Osteoblast (primary cell): ENCODE results near the gene SOBP. TPM values are rescaled to one million over a fixed set of nuclear protein-coding genes. Genes with fewer than 3 reads are reported as not detected.

Source experiments
- DNase-seq: peaks from one replicate; pipeline ENCODE4 v3.0.0; 2011; ENCODE audit warnings: low spot score, mixed read lengths; ENCODE audit not compliant: insufficient read length; ENCODE audit errors: missing footprints
- H2AFZ ChIP-seq: 2 replicates; pipeline ENCODE4 v1.6.0; 2011; ENCODE audit warnings: mild to moderate bottlenecking, low read length
- H3K27ac ChIP-seq: 2 replicates; pipeline ENCODE4 v1.5.1; 2011; ENCODE audit warnings: mild to moderate bottlenecking, low read depth, low read length, moderate library complexity
- H3K27me3 ChIP-seq: 2 replicates; pipeline ENCODE4 v1.6.0; 2012; ENCODE audit warnings: mild to moderate bottlenecking, control low read depth, inconsistent platforms, low read length, moderate library complexity; ENCODE audit not compliant: insufficient read depth
- H3K36me3 ChIP-seq: 2 replicates; pipeline ENCODE4 v1.5.1; 2011; ENCODE audit warnings: mild to moderate bottlenecking, low read length, control low read depth, moderate library complexity; ENCODE audit not compliant: insufficient read depth
- H3K4me1 ChIP-seq: 2 replicates; pipeline ENCODE4 v1.5.1; 2011; ENCODE audit warnings: mild to moderate bottlenecking, low read length, control low read depth, moderate library complexity; ENCODE audit not compliant: insufficient read depth
- H3K4me2 ChIP-seq: 2 replicates; pipeline ENCODE4 v1.6.0; 2011; ENCODE audit warnings: mild to moderate bottlenecking, low read length; ENCODE audit not compliant: insufficient read depth
- H3K4me3 ChIP-seq: fragments of 200-600 bp; sonication (generic); 3 replicates; pipeline ENCODE4 v1.5.1; 2012; ENCODE audit warnings: mild to moderate bottlenecking, low read length, inconsistent platforms; ENCODE audit not compliant: insufficient read depth
- H3K79me2 ChIP-seq: 2 replicates; pipeline ENCODE4 v1.6.0; 2012; ENCODE audit warnings: mild to moderate bottlenecking, low read length, control low read depth, inconsistent platforms; ENCODE audit not compliant: insufficient read depth
- H3K9me3 ChIP-seq: 2 replicates; pipeline ENCODE4 v1.5.1; 2011; ENCODE audit warnings: low read depth, low read length, control low read depth
- H4K20me1 ChIP-seq: 2 replicates; pipeline ENCODE4 v1.6.0; 2012; ENCODE audit warnings: mild to moderate bottlenecking, low read length, control low read depth; ENCODE audit not compliant: insufficient read depth
- total RNA-seq: library from RNA; depleted of rRNA; stranded (reverse); fragments of >200 nt; gene quantifications from 2 replicates; pipeline ENCODE4 v1.2.3, GENCODE V29; 2012
- TF ChIP-seq, protein P1 (sequence below): IDR thresholded peaks from 2 replicates; pipeline ENCODE4 v1.5.1; 2011; ENCODE audit warnings: mild to moderate bottlenecking, low read depth, low read length, moderate library complexity; ENCODE audit errors: extremely low read depth

Gene SOBP
- total RNA-seq, 1 donor, result 3.6 TPM

DNA sequence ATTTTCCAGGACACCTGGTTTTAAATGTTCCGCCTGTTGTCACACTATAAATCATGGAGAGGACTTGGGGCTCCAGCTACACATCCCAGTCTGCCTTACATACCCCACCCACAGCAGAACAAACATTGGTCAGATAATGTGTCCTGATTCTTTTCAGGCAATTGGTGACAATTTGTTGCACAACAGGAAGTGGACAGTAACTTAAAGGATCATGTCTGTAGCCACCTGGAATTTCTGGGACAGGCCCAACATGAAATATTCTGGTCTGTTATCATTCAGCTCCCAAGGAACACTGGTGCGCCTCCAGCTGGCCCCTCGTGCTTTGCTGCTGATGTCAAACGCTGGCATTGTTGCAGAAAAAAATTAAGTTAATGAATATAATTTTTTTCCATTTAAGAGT lies 117.2 kb downstream of the SOBP start:
- H3K36me3 ChIP-seq, result no peaks in the 10 kb centered on the region
- no peak overlapping the region for H2AFZ ChIP-seq
- H3K27ac ChIP-seq, result no peak overlapping the region
- no peaks in the 10 kb centered on the region for H3K79me2 ChIP-seq
- no peaks in the 10 kb centered on the region for H3K9me3 ChIP-seq
- no peak for DNase-seq
- H3K27me3 ChIP-seq, result no peaks in the 10 kb centered on the region
- no peaks in the 10 kb centered on the region for H3K4me1 ChIP-seq
- H4K20me1 ChIP-seq, result no peaks in the 10 kb centered on the region
- TF ChIP-seq, protein P1, sequence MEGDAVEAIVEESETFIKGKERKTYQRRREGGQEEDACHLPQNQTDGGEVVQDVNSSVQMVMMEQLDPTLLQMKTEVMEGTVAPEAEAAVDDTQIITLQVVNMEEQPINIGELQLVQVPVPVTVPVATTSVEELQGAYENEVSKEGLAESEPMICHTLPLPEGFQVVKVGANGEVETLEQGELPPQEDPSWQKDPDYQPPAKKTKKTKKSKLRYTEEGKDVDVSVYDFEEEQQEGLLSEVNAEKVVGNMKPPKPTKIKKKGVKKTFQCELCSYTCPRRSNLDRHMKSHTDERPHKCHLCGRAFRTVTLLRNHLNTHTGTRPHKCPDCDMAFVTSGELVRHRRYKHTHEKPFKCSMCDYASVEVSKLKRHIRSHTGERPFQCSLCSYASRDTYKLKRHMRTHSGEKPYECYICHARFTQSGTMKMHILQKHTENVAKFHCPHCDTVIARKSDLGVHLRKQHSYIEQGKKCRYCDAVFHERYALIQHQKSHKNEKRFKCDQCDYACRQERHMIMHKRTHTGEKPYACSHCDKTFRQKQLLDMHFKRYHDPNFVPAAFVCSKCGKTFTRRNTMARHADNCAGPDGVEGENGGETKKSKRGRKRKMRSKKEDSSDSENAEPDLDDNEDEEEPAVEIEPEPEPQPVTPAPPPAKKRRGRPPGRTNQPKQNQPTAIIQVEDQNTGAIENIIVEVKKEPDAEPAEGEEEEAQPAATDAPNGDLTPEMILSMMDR, result no peak
- H3K4me2 ChIP-seq, result no peak overlapping the region
- H3K4me3 ChIP-seq, result no peak overlapping the region

DNA sequence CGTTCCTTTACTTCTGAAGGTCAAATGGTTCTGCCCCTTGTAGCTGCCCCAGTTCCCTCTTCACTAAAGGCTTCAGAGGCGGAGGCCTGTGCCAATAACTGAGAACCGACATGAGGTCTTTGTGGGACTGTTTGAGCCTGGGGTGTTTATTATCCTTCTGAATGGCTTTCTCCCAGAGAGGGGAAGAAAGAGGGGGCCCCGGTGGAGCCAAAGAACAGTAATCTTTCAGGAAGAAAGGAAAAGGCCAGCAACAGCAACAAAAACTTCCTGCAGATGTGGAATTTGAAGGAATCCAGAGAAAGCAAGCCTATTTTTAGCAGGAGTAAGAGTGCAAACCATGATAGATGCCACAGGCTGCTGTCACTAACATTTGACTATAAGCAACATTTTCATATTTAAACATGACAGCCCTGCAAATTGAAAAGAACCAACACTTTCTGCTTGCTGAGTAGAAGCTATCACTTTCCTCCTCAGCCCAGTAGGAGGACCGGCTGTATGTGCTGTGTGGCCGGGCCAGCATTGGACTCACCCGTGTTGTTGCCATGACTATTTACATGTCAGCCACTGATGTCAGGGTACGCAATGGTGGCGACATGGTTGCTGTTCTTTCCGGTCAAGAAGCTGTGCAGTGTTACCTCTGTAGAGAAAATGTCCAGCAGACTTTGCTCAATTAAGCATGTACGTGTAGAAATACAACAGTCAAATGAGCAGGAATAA lies 121.3 kb downstream of the SOBP start:
- Histone ChIP-seq H3K4me1 (no peaks in the 10 kb centered on the region), H4K20me1 (no peaks in the 10 kb centered on the region), H3K4me2 (no peak overlapping the region), H3K4me3 (no peak overlapping the region), H3K27ac (no peak overlapping the region), H2AFZ (peak overlapping the region; percentile 35), H3K79me2 (no peaks in the 10 kb centered on the region), H3K27me3 (peaks cover 2% of the 10 kb centered on the region), H3K9me3 (no peaks in the 10 kb centered on the region), H3K36me3 (no peaks in the 10 kb centered on the region)
- no peak for DNase-seq
- TF ChIP-seq, protein P1, result no peak

DNA sequence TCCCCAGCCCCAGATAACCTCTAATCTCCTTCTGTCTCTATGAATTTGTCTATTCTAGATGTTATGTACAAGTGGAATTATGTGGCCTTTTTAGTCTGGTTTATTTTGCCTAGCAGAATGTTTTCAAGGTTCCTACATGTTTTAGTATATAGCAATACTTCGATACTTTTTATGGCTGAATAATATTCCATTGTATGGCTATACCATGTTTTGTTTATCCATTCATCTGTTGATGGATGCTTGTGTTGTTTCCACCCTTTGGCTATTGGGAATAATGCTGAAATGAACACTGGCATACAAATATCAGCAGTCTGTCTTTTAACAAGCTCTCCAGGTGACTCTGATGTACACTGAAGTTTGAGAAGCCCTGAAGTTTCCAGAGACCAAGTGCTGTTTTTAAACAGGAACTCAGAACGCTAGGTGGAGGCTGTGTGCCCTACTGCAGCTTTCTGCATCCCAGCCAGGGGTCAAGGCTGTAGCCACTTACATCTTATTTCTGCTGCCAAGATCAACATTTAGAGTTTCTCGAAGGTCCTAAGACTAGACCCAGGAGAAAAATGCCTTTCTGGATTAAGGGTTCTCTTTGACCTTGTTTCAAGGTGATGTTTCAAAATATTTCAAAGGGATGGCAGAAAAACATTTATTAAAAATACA lies 123.0 kb downstream of the SOBP start:
- no peaks in the 10 kb centered on the region for H3K79me2 ChIP-seq
- no peak overlapping the region for H3K27ac ChIP-seq
- no peak overlapping the region for H3K4me3 ChIP-seq
- TF ChIP-seq, protein P1, result no peak
- H3K36me3 ChIP-seq, result no peaks in the 10 kb centered on the region
- no peaks in the 10 kb centered on the region for H3K9me3 ChIP-seq
- DNase-seq, result no peak
- H3K27me3 ChIP-seq, result peaks cover 2% of the 10 kb centered on the region
- H4K20me1 ChIP-seq, result no peaks in the 10 kb centered on the region
- H3K4me2 ChIP-seq, result no peak overlapping the region
- no peaks in the 10 kb centered on the region for H3K4me1 ChIP-seq
- H2AFZ ChIP-seq, result no peak overlapping the region

DNA sequence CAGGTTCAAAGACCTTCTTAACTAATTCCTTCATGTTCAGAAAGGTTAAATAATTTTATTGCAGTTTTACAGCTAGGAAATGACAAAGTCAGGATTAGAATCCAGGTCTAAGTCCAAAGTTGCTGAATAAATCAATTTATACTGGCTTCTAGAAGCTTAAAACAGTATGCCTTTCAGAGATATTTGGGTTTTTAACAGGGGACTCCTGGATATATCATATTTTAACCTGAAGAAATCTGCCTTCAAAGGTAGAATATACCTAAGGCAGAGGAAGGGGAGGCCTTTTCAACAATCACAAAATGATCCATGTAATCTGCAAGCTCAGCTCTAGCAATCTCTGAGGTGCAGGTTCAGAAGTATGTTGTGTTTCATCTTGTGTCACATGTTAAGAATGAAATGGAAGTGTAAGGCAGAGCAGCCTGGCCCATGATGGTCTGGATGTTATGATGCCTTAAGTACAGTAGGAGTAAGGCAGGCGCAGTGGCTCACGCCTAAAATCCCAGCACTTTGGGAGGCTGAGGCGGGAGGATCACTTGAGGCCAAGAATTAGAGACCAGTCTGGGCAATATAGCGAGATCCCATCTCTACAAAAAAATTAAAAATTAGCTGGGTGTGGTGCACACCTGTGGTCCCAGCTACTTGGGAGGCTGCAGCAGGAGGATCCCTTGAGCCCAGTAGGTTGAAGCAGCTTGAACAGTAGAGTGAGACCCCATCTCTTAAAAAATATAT lies 123.9 kb downstream of the SOBP start:
- TF ChIP-seq, protein P1, result no peak
- Histone ChIP-seq H3K4me3 (no peak overlapping the region), H3K27me3 (peaks cover 2% of the 10 kb centered on the region), H3K9me3 (no peaks in the 10 kb centered on the region), H4K20me1 (no peaks in the 10 kb centered on the region), H3K79me2 (no peaks in the 10 kb centered on the region), H3K4me1 (no peaks in the 10 kb centered on the region), H3K36me3 (no peaks in the 10 kb centered on the region), H3K27ac (no peak overlapping the region), H3K4me2 (no peak overlapping the region), H2AFZ (no peak overlapping the region)
- no peak for DNase-seq
